Measurements from ENCODE around the gene TDRD5. TPM values are rescaled to one million over a fixed set of nuclear protein-coding genes. Genes with fewer than 3 reads are reported as not detected.

The TDRD5 gene
- polyA plus RNA-seq, 1 donor (not counting 4 experiments of a cell fraction or from before 2014, with no cell fraction given) = not detected

GRCh38 chr1:179612361-179612760 lies 20.7 kb downstream of the TDRD5 start:
- H3K9me3 ChIP-seq (ENCODE audit: control insufficient read depth, low read depth, low read length) = no peaks in the 10 kb centered on the region
- no peak overlapping the region for H3K9ac ChIP-seq (ENCODE audit: control insufficient read depth, extremely low read depth, insufficient read depth, low read length)
- no peak for DNase-seq (ENCODE audit: low read depth, low spot score)
- no peaks in the 10 kb centered on the region for H3K27me3 ChIP-seq (ENCODE audit: control insufficient read depth, extremely low read depth, insufficient read depth, low read length)
- no peak overlapping the region for H2AFZ ChIP-seq (ENCODE audit: control insufficient read depth, low read length)
- no peaks in the 10 kb centered on the region for H3K79me2 ChIP-seq (ENCODE audit: control insufficient read depth, insufficient read depth, low read length)
- no peak overlapping the region for H3K27ac ChIP-seq (ENCODE audit: control insufficient read depth, insufficient read depth, low read length)
- no peak for FAIRE-seq
- dilution Hi-C loops (cut with MboI; ENCODE audit: extremely low pct_ligation_motif_present, low sequenced_read_pairs) = no loop called here
- no peaks in the 10 kb centered on the region for H3K36me3 ChIP-seq (ENCODE audit: control insufficient read depth in 2 of 2, extremely low read depth in 1 of 2, insufficient read depth in 2 of 2, low read length in 2 of 2)
- no peaks in the 10 kb centered on the region for H4K20me1 ChIP-seq (ENCODE audit: control insufficient read depth, extremely low read depth, insufficient read depth, low read length)
- no peak overlapping the region for H3K4me3 ChIP-seq (ENCODE audit: control insufficient read depth in 2 of 3, extremely low read depth in 1 of 3, insufficient read depth in 2 of 3, low read depth in 1 of 3, low read length in 3 of 3)
- no peaks in the 10 kb centered on the region for H3K4me1 ChIP-seq (ENCODE audit: control insufficient read depth, extremely low read depth, insufficient read depth, low read length)
- H3K9me1 ChIP-seq (ENCODE audit: control insufficient read depth, extremely low read depth, insufficient read depth, low read length) = no peaks in the 10 kb centered on the region
- TF ChIP-seq, protein P1, sequence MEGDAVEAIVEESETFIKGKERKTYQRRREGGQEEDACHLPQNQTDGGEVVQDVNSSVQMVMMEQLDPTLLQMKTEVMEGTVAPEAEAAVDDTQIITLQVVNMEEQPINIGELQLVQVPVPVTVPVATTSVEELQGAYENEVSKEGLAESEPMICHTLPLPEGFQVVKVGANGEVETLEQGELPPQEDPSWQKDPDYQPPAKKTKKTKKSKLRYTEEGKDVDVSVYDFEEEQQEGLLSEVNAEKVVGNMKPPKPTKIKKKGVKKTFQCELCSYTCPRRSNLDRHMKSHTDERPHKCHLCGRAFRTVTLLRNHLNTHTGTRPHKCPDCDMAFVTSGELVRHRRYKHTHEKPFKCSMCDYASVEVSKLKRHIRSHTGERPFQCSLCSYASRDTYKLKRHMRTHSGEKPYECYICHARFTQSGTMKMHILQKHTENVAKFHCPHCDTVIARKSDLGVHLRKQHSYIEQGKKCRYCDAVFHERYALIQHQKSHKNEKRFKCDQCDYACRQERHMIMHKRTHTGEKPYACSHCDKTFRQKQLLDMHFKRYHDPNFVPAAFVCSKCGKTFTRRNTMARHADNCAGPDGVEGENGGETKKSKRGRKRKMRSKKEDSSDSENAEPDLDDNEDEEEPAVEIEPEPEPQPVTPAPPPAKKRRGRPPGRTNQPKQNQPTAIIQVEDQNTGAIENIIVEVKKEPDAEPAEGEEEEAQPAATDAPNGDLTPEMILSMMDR (optimal IDR thresholded peaks at IDR 0.05 in 1 of 3, IDR thresholded peaks at IDR 0.05 in 1 of 3, conservative IDR thresholded peaks at IDR 0.05 in 1 of 3; ENCODE audit: extremely low read depth in 1 of 3, insufficient read depth in 2 of 3, low read length in 3 of 3) = no peak
- TF ChIP-seq EZH2 (IDR thresholded peaks at IDR 0.05; ENCODE audit: low read length) = no peak
- no peak overlapping the region for H3K4me2 ChIP-seq (ENCODE audit: control insufficient read depth, extremely low read depth, insufficient read depth, low read depth, low read length)

- Histone ChIP-seq H3K79me2 (ENCODE audit: control insufficient read depth, insufficient read depth, low read length) (no peaks in the 10 kb centered on the region), H2AFZ (ENCODE audit: control insufficient read depth, low read length) (no peak overlapping the region), H4K20me1 (ENCODE audit: control insufficient read depth, extremely low read depth, insufficient read depth, low read length) (no peaks in the 10 kb centered on the region), H3K4me2 (ENCODE audit: control insufficient read depth, extremely low read depth, insufficient read depth, low read depth, low read length) (no peak overlapping the region), H3K4me3 (ENCODE audit: control insufficient read depth in 2 of 3, extremely low read depth in 1 of 3, insufficient read depth in 2 of 3, low read depth in 1 of 3, low read length in 3 of 3) (no peak overlapping the region), H3K27me3 (ENCODE audit: control insufficient read depth, extremely low read depth, insufficient read depth, low read length) (no peaks in the 10 kb centered on the region), H3K9me3 (ENCODE audit: control insufficient read depth, low read depth, low read length) (no peaks in the 10 kb centered on the region), H3K36me3 (ENCODE audit: control insufficient read depth in 2 of 2, extremely low read depth in 1 of 2, insufficient read depth in 2 of 2, low read length in 2 of 2) (no peaks in the 10 kb centered on the region), H3K4me1 (ENCODE audit: control insufficient read depth, extremely low read depth, insufficient read depth, low read length) (no peaks in the 10 kb centered on the region), H3K9me1 (ENCODE audit: control insufficient read depth, extremely low read depth, insufficient read depth, low read length) (no peaks in the 10 kb centered on the region), H3K9ac (ENCODE audit: control insufficient read depth, extremely low read depth, insufficient read depth, low read length) (no peak overlapping the region), H3K27ac (ENCODE audit: control insufficient read depth, insufficient read depth, low read length) (no peak overlapping the region)
- dilution Hi-C loops (cut with MboI; ENCODE audit: extremely low pct_ligation_motif_present, low sequenced_read_pairs) = no loop called here
- DNase-seq (ENCODE audit: low read depth, low spot score) = no peak
- TF ChIP-seq, protein P1 (optimal IDR thresholded peaks at IDR 0.05 in 1 of 3, IDR thresholded peaks at IDR 0.05 in 1 of 3, conservative IDR thresholded peaks at IDR 0.05 in 1 of 3; ENCODE audit: extremely low read depth in 1 of 3, insufficient read depth in 2 of 3, low read length in 3 of 3) = no peak
- no peak for TF ChIP-seq EZH2 (IDR thresholded peaks at IDR 0.05; ENCODE audit: low read length)
- no peak for FAIRE-seq
Observed at GRCh38 chr1:179630719-179631118, 39.1 kb downstream of the TDRD5 start.

Data from keratinocyte (primary cell).